IMR-90 (cell line): ENCODE data around the gene IGF2BP3. TPM values are rescaled to one million over a fixed set of nuclear protein-coding genes. Genes with fewer than 3 reads are reported as not detected.

Experiments
- ATAC-seq: fragments of 200-7000 bp; cut with Tn5 transposase; 2 replicates; pipeline ENCODE4 v1.9.1; 2020; ENCODE audit warnings: low read depth, mild to moderate bottlenecking, moderate library complexity
- BruUV-seq: library from RNA; stranded (reverse); fragments of 400-500 nt; replicated peaks from 2 replicates; lab custom pipeline; 2021; lab: Mats Ljungman, UMichigan
- CTCF ChIA-PET: fragments of 300-600 bp; formaldehyde crosslinking; extraction: SDS; loops from one replicate; lab custom pipeline; 2021; ENCODE audit warnings: antibody characterized with exemption; lab: Yijun Ruan, JAX
- POLR2A ChIA-PET: fragments of 300-600 bp; sonication (Branson Sonifier 250); formaldehyde crosslinking; loops from one replicate; lab custom pipeline; 2022; ENCODE audit warnings: antibody characterized with exemption; ENCODE audit not compliant: unreplicated experiment; lab: Charles Lee
- DNase-seq: peaks from one replicate; pipeline ENCODE4 v3.0.0; 2013
- H2AFZ ChIP-seq: replicated peaks from 2 replicates; pipeline ENCODE3; 2013; ENCODE audit warnings: low read length, mild to moderate bottlenecking; ENCODE audit not compliant: poor library complexity
- H2AK5ac ChIP-seq: 2 replicates; pipeline ENCODE4 v1.6.1; 2013; ENCODE audit warnings: low read depth, low read length, inconsistent platforms
- H2AK9ac ChIP-seq: replicated peaks from 2 replicates; pipeline ENCODE3; 2013; ENCODE audit warnings: mild to moderate bottlenecking, low read depth, low read length, moderate library complexity; ENCODE audit not compliant: poor library complexity
- H2BK120ac ChIP-seq: 2 replicates; pipeline ENCODE4 v1.6.1; 2013; ENCODE audit warnings: low read depth, low read length, inconsistent platforms
- H2BK15ac ChIP-seq: 3 replicates; pipeline ENCODE4 v1.6.1; 2013; ENCODE audit warnings: low read depth, low read length, inconsistent platforms
- H2BK20ac ChIP-seq: 2 replicates; pipeline ENCODE4 v1.6.1; 2013; ENCODE audit warnings: low read depth, mild to moderate bottlenecking, inconsistent platforms, low read length, moderate library complexity
- H2BK5ac ChIP-seq: 2 replicates; pipeline ENCODE4 v1.6.1; 2013; ENCODE audit warnings: mild to moderate bottlenecking, low read depth, low read length, inconsistent platforms; ENCODE audit not compliant: poor library complexity, severe bottlenecking
- H3K14ac ChIP-seq: replicated peaks from 2 replicates; pipeline ENCODE4 v1.6.1; 2013; ENCODE audit warnings: low read depth, low read length, inconsistent platforms
- H3K18ac ChIP-seq: 2 replicates; pipeline ENCODE4 v1.6.1; 2013; ENCODE audit warnings: low read depth, low read length, control low read depth
- H3K23ac ChIP-seq: 2 replicates; pipeline ENCODE4 v1.6.1; 2013; ENCODE audit warnings: low read depth, low read length, inconsistent platforms
- H3K27ac ChIP-seq: 2 replicates; pipeline ENCODE4 v1.5.1; 2013; ENCODE audit warnings: mild to moderate bottlenecking, control low read depth, low read length; ENCODE audit not compliant: insufficient read depth
- H3K27me3 ChIP-seq: 2 replicates; pipeline ENCODE4 v1.6.1; 2013; ENCODE audit warnings: low read length; ENCODE audit not compliant: control insufficient read depth, insufficient read depth
- H3K36me3 ChIP-seq: 2 replicates; pipeline ENCODE4 v1.6.1; 2013; ENCODE audit warnings: low read length, mixed read lengths; ENCODE audit not compliant: control insufficient read depth, insufficient read depth
- H3K4ac ChIP-seq: 2 replicates; pipeline ENCODE4 v1.6.1; 2013; ENCODE audit warnings: low read depth, low read length, inconsistent platforms
- H3K4me1 ChIP-seq: 2 replicates; pipeline ENCODE4 v1.6.1; 2013; ENCODE audit warnings: low read length, mixed read lengths; ENCODE audit not compliant: control insufficient read depth, insufficient read depth
- H3K4me2 ChIP-seq: 2 replicates; pipeline ENCODE4 v1.6.1; 2013; ENCODE audit warnings: low read depth, mild to moderate bottlenecking, control low read depth, low read length, moderate library complexity
- H3K4me3 ChIP-seq: 2 replicates; pipeline ENCODE4 v1.5.1; 2013; ENCODE audit warnings: low read depth, mild to moderate bottlenecking, control low read depth, low read length, moderate library complexity; ENCODE audit not compliant: insufficient read depth
- H3K56ac ChIP-seq: 2 replicates; pipeline ENCODE4 v1.6.1; 2013; ENCODE audit warnings: low read length, inconsistent platforms; ENCODE audit not compliant: insufficient read depth; ENCODE audit errors: extremely low read depth
- H3K79me1 ChIP-seq, 2 experiments: 2 replicates each; pipeline ENCODE4 v1.6.1; 2013; ENCODE audit warnings: low read length in 2 of 2, inconsistent platforms in 1 of 2, low read depth in 1 of 2
- H3K9ac ChIP-seq: 2 replicates; pipeline ENCODE4 v1.6.1; 2013; ENCODE audit warnings: low read depth, low read length, control low read depth
- H3K9me1 ChIP-seq: 2 replicates; pipeline ENCODE4 v1.6.1; 2013; ENCODE audit warnings: low read length, inconsistent platforms; ENCODE audit not compliant: insufficient read depth
- H3K9me3 ChIP-seq: 2 replicates; pipeline ENCODE4 v1.6.1; 2013; ENCODE audit warnings: low read length; ENCODE audit not compliant: control insufficient read depth, insufficient read depth
- H4K20me1 ChIP-seq: 2 replicates; pipeline ENCODE4 v1.6.1; 2013; ENCODE audit warnings: low read length, inconsistent platforms; ENCODE audit not compliant: insufficient read depth
- H4K5ac ChIP-seq: 2 replicates; pipeline ENCODE4 v1.6.1; 2013; ENCODE audit warnings: mild to moderate bottlenecking, low read depth, low read length, control low read depth
- H4K8ac ChIP-seq, 2 experiments: 2 replicates each; pipeline ENCODE4 v1.6.1; 2013; ENCODE audit warnings: low read depth in 2 of 2, low read length in 2 of 2, control low read depth in 1 of 2, inconsistent platforms in 1 of 2
- H4K91ac ChIP-seq: 2 replicates; pipeline ENCODE4 v1.6.1; 2013; ENCODE audit warnings: low read depth, low read length, inconsistent platforms; ENCODE audit not compliant: insufficient read depth
- BHLHE40 ChIP-seq: fragments of 150-350 bp; IDR thresholded peaks from 2 replicates; pipeline ENCODE4 v1.6.1; 2016; ENCODE audit warnings: mild to moderate bottlenecking, low read depth, low read length
- CEBPB ChIP-seq: IDR thresholded peaks from 2 replicates; pipeline ENCODE4 v1.6.1; 2012; ENCODE audit warnings: low read depth, low read length, improper control_type of control experiment
- CHD1 ChIP-seq: IDR thresholded peaks from 2 replicates; pipeline ENCODE4 v1.6.1; 2012; ENCODE audit warnings: low read depth, low read length, improper control_type of control experiment
- ELK1 ChIP-seq: fragments of 150-350 bp; IDR thresholded peaks from 2 replicates; pipeline ENCODE4 v1.6.1; 2016; ENCODE audit warnings: low read depth, mild to moderate bottlenecking, low read length, moderate library complexity, borderline replicate concordance
- MAFK ChIP-seq: IDR thresholded peaks from 2 replicates; pipeline ENCODE4 v1.6.1; 2012; ENCODE audit warnings: low read depth, low read length, improper control_type of control experiment
- NFE2L2 ChIP-seq: fragments of 150-350 bp; IDR thresholded peaks from 2 replicates; pipeline ENCODE4 v1.6.1; 2016; ENCODE audit warnings: low read depth, mild to moderate bottlenecking, low read length
- RFX5 ChIP-seq: IDR thresholded peaks from 2 replicates; pipeline ENCODE4 v1.8.0; 2012; ENCODE audit warnings: low read depth, mild to moderate bottlenecking, low read length, moderate library complexity
- whole genome bisulfite sequencing, 2 experiments: methylation state at CpG; one replicate each; pipeline versions ENCODE4 v1.1.5 to v1.1.7; 2013; ENCODE audit warnings: missing lambda C conversion rate in 2 of 2; ENCODE audit not compliant: insufficient read length in 1 of 2; ENCODE audit errors: extremely low coverage in 2 of 2; 5-methylcytosine and 5-hydroxymethylcytosine counted together
- dilution Hi-C: fragments of 300-500 bp; cut with HindIII; formaldehyde crosslinking; loops from one replicate; pipeline ENCODE4 v1.14.3; 2018; ENCODE audit warnings: low sequenced_read_pairs; ENCODE audit not compliant: unreplicated experiment
- in situ Hi-C: fragments of 300-500 bp; cut with MboI; formaldehyde crosslinking; loops from 3 replicates; pipeline ENCODE4 v1.14.3; 2019; ENCODE audit warnings: low sequenced_read_pairs, inconsistent platforms, mixed read lengths
- intact Hi-C: fragments of 100-400 bp; cut with micrococcal nuclease; formaldehyde crosslinking; loops from 2 replicates; pipeline ENCODE4 v1.10.0; 2022
- polyA plus RNA-seq, 3 experiments: library from polyadenylated mRNA; depleted of rRNA; stranded (reverse); fragments of >200 nt; gene quantifications; 2 replicates each; pipeline ENCODE4 v1.2.3, GENCODE V29; 2012; ENCODE audit warnings: low replicate concordance in 1 of 3
- total RNA-seq: library from RNA; depleted of rRNA; stranded (reverse); fragments of >200 nt; gene quantifications from 2 replicates; pipeline ENCODE4 v1.2.3, GENCODE V29; 2012

IGF2BP3 gene
- total and polyA plus RNA-seq, 2 of the 4 experiments (the other 2 are of a cell fraction) = 50.9 to 59.3 TPM

GRCh38 chr7:23396222-23397015 is 73.9 kb downstream of the IGF2BP3 start:
- POLR2A ChIA-PET = no interaction called here
- in situ Hi-C loops = no loop called here

More at GRCh38 chr7:23396222-23397015, 73.9 kb downstream of the IGF2BP3 start:
- CTCF ChIA-PET = no interaction called here
- dilution Hi-C loops (no loop called here), intact Hi-C loops (no loop called here)
- no peak overlapping the region; the same call in 1 of the 2 replicates for H3K23ac ChIP-seq
- peak; percentile 87 for ATAC-seq
- peaks cover 21% of the 10 kb centered on the region for H3K9me1 ChIP-seq
- H3K9ac ChIP-seq = no peak overlapping the region
- no peak overlapping the region for H4K91ac ChIP-seq
- no peak overlapping the region for H4K8ac ChIP-seq
- H3K27ac ChIP-seq = peak overlapping the region; percentile 23; the same call in 1 of the 2 replicates
- peaks cover 52% of the 10 kb centered on the region for H4K20me1 ChIP-seq
- H4K5ac ChIP-seq = 0 out of 2 replicates have a peak overlapping the region, but pooled peaks have one; percentile 13
- H2AK9ac ChIP-seq = no peak overlapping the region
- H2BK5ac ChIP-seq = peak overlapping the region; percentile 48
- peaks cover 46 to 78% of the 10 kb centered on the region in 2 experiments for H3K79me1 ChIP-seq
- peak overlapping the region; percentile 23; the same call in 1 of the 2 replicates for H3K4me2 ChIP-seq
- H3K14ac ChIP-seq = 0 out of 2 replicates have a peak overlapping the region, but pooled peaks have one; percentile 10
- no peaks in the 10 kb centered on the region for H3K27me3 ChIP-seq
- H2BK120ac ChIP-seq = no peak overlapping the region
- H2AFZ ChIP-seq = no peak overlapping the region
- peak; percentile 85 for TF ChIP-seq CEBPB
- TF ChIP-seq CHD1 = no peak
- no peak for TF ChIP-seq RFX5
- no peak for TF ChIP-seq ELK1
- no peak for TF ChIP-seq BHLHE40
- no peak for TF ChIP-seq NFE2L2
- TF ChIP-seq MAFK = no peak
- H2AK5ac ChIP-seq = no peak overlapping the region
- WGBS, 2 experiments = 67% methylated on average over 1 of the region's 3 CpGs; no CpG with 5 or more reads in 1 of the 2 experiments
- H3K4ac ChIP-seq = no peak overlapping the region
- H3K9me3 ChIP-seq = no peaks in the 10 kb centered on the region
- H3K4me1 ChIP-seq = peaks cover 14% of the 10 kb centered on the region
- no peak overlapping the region for H3K4me3 ChIP-seq
- H3K18ac ChIP-seq = peak overlapping the region; percentile 70; the same call in 1 of the 2 replicates
- H3K56ac ChIP-seq = no peak overlapping the region
- H2BK15ac ChIP-seq = no peak overlapping the region
- BruUV-seq = no TSS peak
- no peak overlapping the region for H2BK20ac ChIP-seq
- peak; percentile 91 for DNase-seq
- H3K36me3 ChIP-seq = peaks cover 11% of the 10 kb centered on the region
